HG03196 (cell line): ENCODE measurements around the gene FAM181A.

Experiments
- ATAC-seq: cut with Tn5 transposase; IDR thresholded peaks from one replicate; pipeline ENCODE4 v1.9.1; 2021; ENCODE audit not compliant: unreplicated experiment

FAM181A gene

GRCh38 chr14:93903342-93904184 lies 23.6 kb upstream of the FAM181A start:
- ATAC-seq = no peak

GRCh38 chr14:93905623-93906022 lies 21.5 kb upstream of the FAM181A start:
- no peak for ATAC-seq

- ATAC-seq = no peak
Observed at GRCh38 chr14:93906341-93907329, 20.5 kb upstream of the FAM181A start.

GRCh38 chr14:93909429-93910128 lies 17.6 kb upstream of the FAM181A start:
- no peak for ATAC-seq

GRCh38 chr14:93911975-93912615 lies 15.0 kb upstream of the FAM181A start:
- ATAC-seq = no peak

GRCh38 chr14:93912782-93913181 lies 14.4 kb upstream of the FAM181A start:
- ATAC-seq = no peak

GRCh38 chr14:93914278-93914677 lies 12.9 kb upstream of the FAM181A start:
- no peak for ATAC-seq

- no peak for ATAC-seq
Observed at GRCh38 chr14:93915070-93915705, 12.0 kb upstream of the FAM181A start.

- no peak for ATAC-seq
Observed at GRCh38 chr14:93915800-93916199, 11.3 kb upstream of the FAM181A start.

- no peak for ATAC-seq
Observed at GRCh38 chr14:93916498-93916897, 10.6 kb upstream of the FAM181A start.

GRCh38 chr14:93917141-93917540 lies 10.0 kb upstream of the FAM181A start:
- ATAC-seq = no peak

- no peak for ATAC-seq
Observed at GRCh38 chr14:93921001-93921806, 5.9 kb upstream of the FAM181A start.

- ATAC-seq = no peak
Observed at GRCh38 chr14:93923626-93924025, 3.5 kb upstream of the FAM181A start.

GRCh38 chr14:93924592-93925355 lies 2.4 kb upstream of the FAM181A start:
- ATAC-seq = no peak

GRCh38 chr14:93925374-93925895 lies 1.7 kb upstream of the FAM181A start:
- no peak for ATAC-seq

- ATAC-seq = no peak
Observed at GRCh38 chr14:93926245-93926872, 785 bp upstream of the FAM181A start.

GRCh38 chr14:93927800-93928145 lies 629 bp downstream of the FAM181A start:
- no peak for ATAC-seq
